Tibial nerve (tissue), 4 donors: Measurements from ENCODE around the gene MTCH1. TPM values are rescaled to one million over a fixed set of nuclear protein-coding genes. Genes with fewer than 3 reads are reported as not detected.
A peak's percentile ranks its signal among the peaks of the same experiment; 100 is the strongest.

Source experiments
- DNase-seq, 2 donors: peaks; one replicate each; pipeline ENCODE4 v3.0.0-alpha.2; 2019; ENCODE audit warnings: low spot score in 2 of 2
- H3K27ac ChIP-seq, 4 donors: fragments of 200-600 bp; sonication (generic) in 3 of 4; one replicate each; pipeline ENCODE4 v1.5.1; 2017 to 2019; ENCODE audit warnings: mild to moderate bottlenecking in 1 of 4
- H3K27me3 ChIP-seq, 2 donors: fragments of 200-600 bp; sonication (generic) in 1 of 2; one replicate each; pipeline versions ENCODE4 v1.5.1 to v1.6.0; 2017 to 2019
- H3K36me3 ChIP-seq, 3 donors: fragments of 200-600 bp; sonication (generic); one replicate each; pipeline ENCODE4 v1.5.1; 2018 to 2019
- H3K4me1 ChIP-seq, 4 donors: fragments of 200-600 bp; sonication (generic) in 3 of 4; one replicate each; pipeline ENCODE4 v1.5.1; 2017 to 2019
- H3K4me3 ChIP-seq, 4 donors: fragments of 200-600 bp; sonication (generic) in 3 of 4; one replicate each; pipeline ENCODE4 v1.5.1; 2017 to 2019; ENCODE audit warnings: mild to moderate bottlenecking in 1 of 4, moderate library complexity in 1 of 4
- H3K9me3 ChIP-seq, 4 donors: fragments of 200-600 bp; sonication (generic) in 3 of 4; one replicate each; pipeline ENCODE4 v1.5.1; 2017 to 2019
- CTCF ChIP-seq, 5 experiments: fragments of 200-600 bp in 3 of 5; fragments of 450-650 bp in 2 of 5; sonication (generic) in 3 of 5; IDR thresholded peaks; one replicate each; pipeline ENCODE4 v1.5.1; 2016 to 2019; ENCODE audit warnings: antibody characterized with exemption in 5 of 5, mild to moderate bottlenecking in 3 of 5, moderate library complexity in 2 of 5
- EP300 ChIP-seq, 2 donors: sonication (generic); formaldehyde crosslinking; IDR thresholded peaks; one replicate each; pipeline ENCODE4 v1.6.1; 2017; ENCODE audit warnings: antibody characterized with exemption in 2 of 2, mild to moderate bottlenecking in 1 of 2
- POLR2A ChIP-seq, 2 donors: fragments of 450-650 bp; IDR thresholded peaks; one replicate each; pipeline ENCODE4 v1.6.1; 2017; ENCODE audit warnings: antibody characterized with exemption in 2 of 2, mild to moderate bottlenecking in 2 of 2, moderate library complexity in 2 of 2
- WGBS, 2 donors: methylation state at CpG; one replicate each; pipeline ENCODE4 v1.1.5; 2018; 5-methylcytosine and 5-hydroxymethylcytosine counted together
- total RNA-seq, 4 donors: library from RNA; depleted of rRNA; stranded (reverse); fragments of >200 nt; gene quantifications; one replicate each; pipeline ENCODE4 v1.1.0, GENCODE V29; 2016

MTCH1 gene
- total RNA-seq, 4 donors from 2014 or later: 277 to 347 (median 301) TPM

- Histone ChIP-seq H3K27ac (no peak overlapping the region), H3K9me3 (no peaks in the 10 kb centered on the region), H3K36me3 (no peaks in the 10 kb centered on the region), H3K4me1 (peaks cover 0 to 15% (median 4%) of the 10 kb centered on the region in 4 donors), H3K4me3 (no peak overlapping the region), H3K27me3 (no peaks in the 10 kb centered on the region)
- no peak for DNase-seq
- TF ChIP-seq EP300 (IDR thresholded peaks at IDR 0.05) (no peak), POLR2A (IDR thresholded peaks at IDR 0.05) (no peak), CTCF (IDR thresholded peaks at IDR 0.05) (no peak)
- WGBS, 2 donors: 92% methylated on average over 2 to 5 of the region's 5 CpGs
Measured at GRCh38 chr6:37020812-37021211, 34.8 kb upstream of the MTCH1 start.

- H3K27me3 ChIP-seq: no peaks in the 10 kb centered on the region
- DNase-seq: no peak
- TF ChIP-seq CTCF (IDR thresholded peaks at IDR 0.05): no peak
Measured at GRCh38 chr6:37020381-37020780, 34.4 kb upstream of the MTCH1 start.

GRCh38 chr6:37019065-37019450 lies 33.1 kb upstream of the MTCH1 start:
- no peaks in the 10 kb centered on the region for H3K27me3 ChIP-seq
- no peak overlapping the region for H3K4me3 ChIP-seq
- peaks cover 0 to 15% (median 4%) of the 10 kb centered on the region in 4 donors for H3K4me1 ChIP-seq
- no peak for DNase-seq
- 65 to 82% methylated on average over 2 of the region's 2 CpGs for WGBS, 2 donors
- no peak for TF ChIP-seq EP300 (IDR thresholded peaks at IDR 0.05)
- no peak for TF ChIP-seq POLR2A (IDR thresholded peaks at IDR 0.05)
- TF ChIP-seq CTCF (IDR thresholded peaks at IDR 0.05): no peak
- H3K36me3 ChIP-seq: no peaks in the 10 kb centered on the region
- H3K9me3 ChIP-seq: no peaks in the 10 kb centered on the region
- peak overlapping the region in 2 of 4 donors; percentile 8 to 32 for H3K27ac ChIP-seq

More at GRCh38 chr6:37020381-37020780, 34.4 kb upstream of the MTCH1 start:
- H3K27ac ChIP-seq: no peak overlapping the region
- H3K4me1 ChIP-seq: peaks cover 0 to 15% (median 4%) of the 10 kb centered on the region in 4 donors
- H3K9me3 ChIP-seq: no peaks in the 10 kb centered on the region
- 56 to 61% methylated on average over 11 to 12 of the region's 12 CpGs for WGBS, 2 donors
- H3K36me3 ChIP-seq: no peaks in the 10 kb centered on the region
- H3K4me3 ChIP-seq: no peak overlapping the region

GRCh38 chr6:37018198-37019064 lies 32.4 kb upstream of the MTCH1 start:
- H3K4me3 ChIP-seq: no peak overlapping the region
- peak; percentile 87 to 94 for DNase-seq

More at GRCh38 chr6:37018198-37019064, 32.4 kb upstream of the MTCH1 start:
- Histone ChIP-seq H3K27ac (peak overlapping the region in 3 of 4 donors; percentile 30 to 77 (median 71)), H3K36me3 (no peaks in the 10 kb centered on the region), H3K4me1 (peaks cover 0 to 15% (median 4%) of the 10 kb centered on the region in 4 donors), H3K9me3 (no peaks in the 10 kb centered on the region), H3K27me3 (no peaks in the 10 kb centered on the region)
- WGBS, 2 donors: 7% methylated on average over 8 of the region's 8 CpGs
- TF ChIP-seq EP300 (IDR thresholded peaks at IDR 0.05) (no peak), CTCF (IDR thresholded peaks at IDR 0.05) (peak; percentile 72 to 92 (median 86)), POLR2A (IDR thresholded peaks at IDR 0.05) (no peak)
